ENCODE results near the gene ITPKA. TPM values are rescaled to one million over a fixed set of nuclear protein-coding genes. Genes with fewer than 3 reads are reported as not detected.
A peak's percentile ranks its signal among the peaks of the same experiment; 100 is the strongest.

The ITPKA gene
- total RNA-seq, 1 experiment from 2014 or later, result 4.3 TPM

DNA sequence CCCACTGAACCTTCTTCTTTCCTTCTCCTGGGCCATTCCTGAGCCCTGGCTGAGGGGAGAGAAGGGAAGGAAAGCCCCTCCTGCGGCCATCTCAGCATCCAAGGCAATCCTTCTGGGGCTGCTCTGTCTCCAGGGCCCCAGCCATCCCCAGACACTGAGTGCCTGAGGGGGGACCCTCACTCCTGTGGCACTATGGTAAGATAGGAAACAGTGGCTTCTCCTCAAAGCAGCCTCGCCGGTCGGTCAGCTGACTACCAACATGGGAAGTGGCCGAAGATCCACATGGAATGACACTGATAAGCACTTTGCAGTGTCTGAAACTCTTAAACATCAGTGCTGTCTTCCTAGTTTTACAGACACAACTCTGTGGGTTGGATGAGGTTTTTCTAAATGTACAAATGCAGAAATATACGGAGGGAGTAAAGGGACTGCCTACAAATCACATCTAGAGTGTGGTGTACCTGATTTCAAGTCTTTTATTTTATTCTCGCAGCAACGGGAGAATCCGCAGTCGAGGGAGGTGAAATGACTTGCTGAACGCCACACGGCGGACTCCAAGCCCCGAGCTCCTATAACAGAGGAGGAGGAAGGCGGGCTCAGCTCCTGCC, 973 bp upstream of the ITPKA start:
- peak overlapping the region; percentile 88 for H3K27ac ChIP-seq (ENCODE audit: low read depth, low read length, poor library complexity, severe bottlenecking)
- BruUV-seq (replicated peaks), result TSS peak; percentile 51
- H3K27me3 ChIP-seq (replicated peaks; ENCODE audit: insufficient read depth, low read depth, low read length, poor library complexity), result no peaks in the 10 kb centered on the region

DNA sequence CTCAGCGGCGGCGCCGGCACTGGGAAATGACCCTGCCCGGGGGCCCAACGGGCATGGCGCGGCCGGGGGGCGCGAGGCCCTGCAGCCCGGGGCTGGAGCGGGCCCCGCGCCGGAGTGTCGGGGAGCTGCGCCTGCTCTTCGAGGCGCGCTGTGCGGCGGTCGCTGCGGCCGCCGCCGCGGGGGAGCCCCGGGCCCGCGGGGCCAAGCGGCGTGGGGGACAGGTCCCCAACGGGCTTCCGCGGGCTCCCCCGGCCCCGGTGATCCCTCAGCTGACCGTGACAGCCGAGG, 172 bp downstream of the ITPKA start:
- Histone ChIP-seq H3K27me3 (replicated peaks; ENCODE audit: insufficient read depth, low read depth, low read length, poor library complexity) (no peaks in the 10 kb centered on the region), H3K27ac (ENCODE audit: low read depth, low read length, poor library complexity, severe bottlenecking) (no peak overlapping the region), H3K4me3 (ENCODE audit: low read depth, low read length, poor library complexity, severe bottlenecking) (peak overlapping the region; percentile 53), H3K4me1 (ENCODE audit: insufficient read depth, low read length, poor library complexity, severe bottlenecking) (peaks cover 14% of the 10 kb centered on the region), H3K9me3 (ENCODE audit: low read depth, low read length, poor library complexity, severe bottlenecking) (no peaks in the 10 kb centered on the region), H3K36me3 (ENCODE audit: insufficient read depth, low read length, poor library complexity, severe bottlenecking) (no peaks in the 10 kb centered on the region)
- intact Hi-C loops (cut with micrococcal nuclease; ENCODE audit: unreplicated experiment), result no loop called here
- BruUV-seq (replicated peaks), result no TSS peak
- DNase-seq (ENCODE audit: low spot score), result no peak
- POLR2A ChIA-PET (ENCODE audit: low non-redundant PET), result no interaction called here
- TF ChIP-seq EZH2 (IDR thresholded peaks at IDR 0.05; ENCODE audit: borderline replicate concordance, low read depth, low read length, poor library complexity, severe bottlenecking), result no peak
- TF ChIP-seq, protein P1, sequence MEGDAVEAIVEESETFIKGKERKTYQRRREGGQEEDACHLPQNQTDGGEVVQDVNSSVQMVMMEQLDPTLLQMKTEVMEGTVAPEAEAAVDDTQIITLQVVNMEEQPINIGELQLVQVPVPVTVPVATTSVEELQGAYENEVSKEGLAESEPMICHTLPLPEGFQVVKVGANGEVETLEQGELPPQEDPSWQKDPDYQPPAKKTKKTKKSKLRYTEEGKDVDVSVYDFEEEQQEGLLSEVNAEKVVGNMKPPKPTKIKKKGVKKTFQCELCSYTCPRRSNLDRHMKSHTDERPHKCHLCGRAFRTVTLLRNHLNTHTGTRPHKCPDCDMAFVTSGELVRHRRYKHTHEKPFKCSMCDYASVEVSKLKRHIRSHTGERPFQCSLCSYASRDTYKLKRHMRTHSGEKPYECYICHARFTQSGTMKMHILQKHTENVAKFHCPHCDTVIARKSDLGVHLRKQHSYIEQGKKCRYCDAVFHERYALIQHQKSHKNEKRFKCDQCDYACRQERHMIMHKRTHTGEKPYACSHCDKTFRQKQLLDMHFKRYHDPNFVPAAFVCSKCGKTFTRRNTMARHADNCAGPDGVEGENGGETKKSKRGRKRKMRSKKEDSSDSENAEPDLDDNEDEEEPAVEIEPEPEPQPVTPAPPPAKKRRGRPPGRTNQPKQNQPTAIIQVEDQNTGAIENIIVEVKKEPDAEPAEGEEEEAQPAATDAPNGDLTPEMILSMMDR (conservative IDR thresholded peaks at IDR 0.05; ENCODE audit: low read depth, low read length), result no peak
- CTCF ChIA-PET, result interaction anchor here (0.5 kb wide), 1 partner anchor 85 kb away, joined by 5 read pairs; no protein-coding TSS in a partner anchor

More for the DNA sequence above, 973 bp upstream of the ITPKA start:
- CTCF ChIA-PET, result no interaction called here
- intact Hi-C loops (cut with micrococcal nuclease; ENCODE audit: unreplicated experiment), result no loop called here
- peaks cover 10% of the 10 kb centered on the region for H3K4me1 ChIP-seq (ENCODE audit: insufficient read depth, low read length, poor library complexity, severe bottlenecking)
- no peaks in the 10 kb centered on the region for H3K9me3 ChIP-seq (ENCODE audit: low read depth, low read length, poor library complexity, severe bottlenecking)
- TF ChIP-seq, protein P1 (conservative IDR thresholded peaks at IDR 0.05; ENCODE audit: low read depth, low read length), result no peak
- TF ChIP-seq EZH2 (IDR thresholded peaks at IDR 0.05; ENCODE audit: borderline replicate concordance, low read depth, low read length, poor library complexity, severe bottlenecking), result no peak
- POLR2A ChIA-PET (ENCODE audit: low non-redundant PET), result no interaction called here
- no peak for DNase-seq (ENCODE audit: low spot score)
- H3K36me3 ChIP-seq (ENCODE audit: insufficient read depth, low read length, poor library complexity, severe bottlenecking), result no peaks in the 10 kb centered on the region
- H3K4me3 ChIP-seq (ENCODE audit: low read depth, low read length, poor library complexity, severe bottlenecking), result peak overlapping the region; percentile 53

DNA sequence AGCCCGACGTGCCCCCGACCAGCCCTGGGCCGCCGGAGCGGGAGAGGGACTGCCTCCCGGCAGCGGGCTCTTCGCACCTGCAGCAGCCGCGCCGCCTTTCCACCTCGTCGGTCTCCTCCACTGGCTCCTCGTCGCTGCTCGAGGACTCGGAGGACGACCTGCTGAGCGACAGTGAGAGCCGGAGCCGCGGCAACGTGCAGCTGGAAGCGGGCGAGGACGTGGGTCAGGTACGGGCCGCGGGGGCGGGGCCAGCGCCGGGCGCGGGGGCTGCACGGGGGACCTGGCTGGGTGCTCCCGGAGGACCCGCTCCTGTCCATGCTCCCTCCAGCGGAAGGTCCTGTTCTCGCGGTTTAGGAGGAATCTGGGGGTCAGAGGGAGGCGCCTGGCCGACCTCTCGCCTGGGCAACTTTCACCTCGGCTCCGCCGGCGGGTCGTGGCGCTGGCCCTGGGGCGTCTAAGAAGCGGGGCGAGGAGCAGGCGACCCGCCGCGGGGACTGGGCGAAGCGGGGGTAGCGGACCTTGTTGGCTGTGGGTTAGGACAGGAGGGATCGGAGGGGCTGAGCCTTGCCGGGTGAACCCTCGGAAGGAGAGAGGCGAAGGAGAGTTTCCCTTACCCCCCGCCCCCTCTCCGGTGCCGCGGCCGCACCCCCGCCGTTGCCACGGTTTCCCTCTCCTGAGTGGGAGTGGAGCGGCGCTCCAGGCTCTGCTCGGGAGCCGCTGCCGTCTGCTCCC, 682 bp downstream of the ITPKA start:
- intact Hi-C loops (cut with micrococcal nuclease; ENCODE audit: unreplicated experiment), result no loop called here
- H3K4me1 ChIP-seq (ENCODE audit: insufficient read depth, low read length, poor library complexity, severe bottlenecking), result peaks cover 19% of the 10 kb centered on the region
- peak; percentile 40 for DNase-seq (ENCODE audit: low spot score)
- peak overlapping the region; percentile 53 for H3K4me3 ChIP-seq (ENCODE audit: low read depth, low read length, poor library complexity, severe bottlenecking)
- no peak for TF ChIP-seq EZH2 (IDR thresholded peaks at IDR 0.05; ENCODE audit: borderline replicate concordance, low read depth, low read length, poor library complexity, severe bottlenecking)
- TF ChIP-seq, protein P1 (conservative IDR thresholded peaks at IDR 0.05; ENCODE audit: low read depth, low read length), result no peak
- CTCF ChIA-PET, result no interaction called here
- H3K9me3 ChIP-seq (ENCODE audit: low read depth, low read length, poor library complexity, severe bottlenecking), result no peaks in the 10 kb centered on the region
- H3K27me3 ChIP-seq (replicated peaks; ENCODE audit: insufficient read depth, low read depth, low read length, poor library complexity), result no peaks in the 10 kb centered on the region
- BruUV-seq (replicated peaks), result no TSS peak
- H3K36me3 ChIP-seq (ENCODE audit: insufficient read depth, low read length, poor library complexity, severe bottlenecking), result no peaks in the 10 kb centered on the region
- POLR2A ChIA-PET (ENCODE audit: low non-redundant PET), result no interaction called here
- no peak overlapping the region for H3K27ac ChIP-seq (ENCODE audit: low read depth, low read length, poor library complexity, severe bottlenecking)
